IPS-NIHi7 (cell line): ENCODE measurements around the gene CEP70.
A peak's percentile ranks its signal among the peaks of the same experiment; 100 is the strongest.
"Not testable (repeated sequence)": the region's sequence is repeated elsewhere in the genome, so short reads cannot be mapped to it uniquely, and the experiment has no call there.

ENCODE experiments used
- DNase-seq: peaks from one replicate; pipeline ENCODE4 v3.0.0; 2012; ENCODE audit warnings: mixed read lengths; ENCODE audit errors: extremely low spot score

The CEP70 gene

GRCh38 chr3:138594150-138594934, at the start of gene CEP70:
CEP70 (minus strand) TSS chr3:138594260; CDS start chr3:138572927, 21,333 bp downstream.
- DNase-seq, result peak; percentile 96

DNA sequence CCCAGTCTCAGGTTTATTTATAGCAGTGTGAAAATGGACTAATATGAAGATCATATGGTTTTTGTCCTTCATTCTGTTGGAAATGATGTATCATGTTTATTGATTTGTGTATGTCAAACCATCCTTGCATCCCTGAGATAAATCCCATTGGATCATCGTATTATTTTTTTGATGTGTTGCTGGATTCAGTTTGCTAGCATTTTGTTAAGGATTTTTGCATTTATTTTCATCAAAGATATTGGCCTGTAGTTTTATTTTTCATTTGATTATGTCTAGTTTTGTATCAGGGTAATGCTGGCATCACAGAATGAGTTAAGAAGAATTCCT, 48.8 kb upstream of the CEP70 start:
- DNase-seq, result no peak

- DNase-seq, result no peak
These were observed 48.3 kb upstream of the CEP70 start for GRCh38 chr3:138642226-138642926.

DNA sequence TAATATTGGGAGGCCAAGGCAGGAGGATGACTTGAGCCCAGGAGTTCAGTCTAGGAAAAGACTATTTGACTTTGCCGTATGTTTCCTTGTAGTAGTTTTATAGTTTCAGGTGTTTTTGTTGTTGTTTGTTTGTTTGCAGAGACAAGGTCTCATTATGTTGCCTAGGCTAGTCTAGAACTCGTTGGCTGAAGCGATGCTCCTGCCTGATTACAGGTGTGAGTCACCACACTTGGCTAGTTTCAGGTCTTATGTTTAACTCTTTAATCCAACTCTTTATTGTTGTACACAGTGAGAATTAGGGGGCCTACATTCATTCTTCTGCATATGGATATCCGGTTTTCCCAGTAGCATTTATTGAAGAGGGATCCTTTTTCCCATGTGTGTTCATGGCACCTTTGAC, 46.5 kb upstream of the CEP70 start:
- no peak for DNase-seq

GRCh38 chr3:138638641-138639040, 44.6 kb upstream of the CEP70 start:
- DNase-seq, result no peak

DNA sequence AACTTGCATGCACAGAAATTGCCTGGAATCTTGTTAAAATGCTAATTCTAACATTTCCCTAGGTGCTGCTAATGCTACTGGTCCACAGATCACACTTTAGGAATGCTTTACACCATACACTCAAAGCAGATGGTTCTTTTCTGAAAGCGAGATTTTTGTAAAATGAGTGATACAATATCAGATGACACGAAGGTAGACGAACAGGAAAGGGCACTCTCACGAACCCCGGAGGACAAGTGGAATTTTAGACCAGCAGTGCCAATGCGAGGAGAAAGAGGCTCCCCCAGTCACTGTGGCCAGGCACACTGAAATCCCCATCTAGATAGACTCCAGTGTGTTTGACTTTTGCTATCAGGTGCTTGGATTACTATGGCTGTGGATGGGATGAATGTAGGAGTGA, 35.5 kb upstream of the CEP70 start:
- no peak for DNase-seq

DNA sequence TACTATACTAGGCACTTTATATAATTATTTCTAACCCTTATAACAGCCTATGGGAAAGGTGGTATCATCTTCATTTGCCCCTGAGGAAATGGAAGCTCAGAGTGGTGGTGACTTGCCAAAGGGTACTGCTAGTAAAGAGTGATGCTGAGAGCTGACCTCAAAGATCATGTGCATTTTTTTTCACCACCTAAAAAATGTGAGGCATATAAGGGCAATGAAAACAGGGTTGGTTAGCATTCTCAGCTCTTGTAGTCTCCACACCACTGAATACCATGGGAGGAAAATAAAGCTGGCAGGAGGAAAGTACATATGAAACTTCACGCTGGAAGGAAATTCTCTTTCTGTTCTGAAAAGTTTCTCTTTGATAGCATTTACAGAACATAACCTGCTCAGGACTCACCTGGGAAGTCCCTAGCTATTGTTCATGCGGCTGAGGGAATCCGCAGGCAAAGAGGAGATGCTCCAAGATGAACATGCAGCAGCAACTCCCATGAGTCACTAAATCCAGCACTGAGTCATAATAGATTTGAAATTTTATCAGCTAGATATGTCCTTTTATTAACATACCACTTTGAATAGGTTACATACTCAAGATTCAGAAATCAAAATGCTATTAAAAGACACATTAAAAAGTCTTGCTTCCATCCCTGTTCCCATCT, 31.8 kb upstream of the CEP70 start:
- no peak for DNase-seq

DNA sequence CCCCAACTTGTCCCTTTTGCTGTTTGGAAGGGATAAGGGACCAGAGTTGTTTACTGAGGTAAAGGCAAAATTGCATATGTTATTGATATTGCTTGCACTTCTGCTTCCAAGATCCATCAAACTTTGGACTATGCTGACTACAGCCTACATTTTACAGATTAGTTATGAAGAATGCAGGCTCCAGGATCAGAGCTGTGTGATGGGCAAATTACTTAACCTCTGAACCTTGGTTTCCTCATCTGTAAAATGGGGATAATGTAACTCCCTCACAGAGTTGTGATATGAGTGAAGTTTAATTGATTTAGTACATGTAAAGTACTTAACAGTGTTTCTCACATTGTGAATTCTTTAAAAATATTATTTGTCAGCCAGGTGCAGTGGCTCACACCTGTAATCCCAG, 30.5 kb upstream of the CEP70 start:
- no peak for DNase-seq

- DNase-seq, result no peak
These were observed 26.4 kb upstream of the CEP70 start for GRCh38 chr3:138620431-138620830.

GRCh38 chr3:138615462-138615861, 21.4 kb upstream of the CEP70 start:
- no peak for DNase-seq

DNA sequence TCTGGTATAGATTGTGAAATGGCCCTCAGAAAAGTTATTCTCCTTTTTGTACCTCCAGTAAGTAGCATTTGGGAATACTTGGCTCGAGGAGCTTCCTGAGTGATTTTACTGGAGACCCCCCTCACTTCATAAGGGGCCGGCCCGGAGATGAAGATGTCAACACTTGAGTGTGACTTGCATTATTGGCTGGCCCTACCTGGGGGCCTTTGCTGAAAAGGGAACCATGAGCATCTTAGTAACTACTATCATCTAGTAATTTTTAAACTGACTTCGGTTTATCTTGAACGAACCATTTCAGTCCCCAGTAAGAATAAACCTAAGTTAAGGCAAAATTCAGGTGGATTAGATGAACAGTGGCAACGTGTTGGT, 15.8 kb upstream of the CEP70 start:
- DNase-seq, result no peak

- DNase-seq, result peak; percentile 68
These were observed 14.5 kb upstream of the CEP70 start, which contains the start of gene FAIM for GRCh38 chr3:138608322-138609135. FAIM (plus strand) TSS chr3:138608771; CDS start chr3:138619727, 10,956 bp downstream.

- DNase-seq, result not testable (repeated sequence)
These were observed 10.1 kb upstream of the CEP70 start for GRCh38 chr3:138604106-138604595.

DNA sequence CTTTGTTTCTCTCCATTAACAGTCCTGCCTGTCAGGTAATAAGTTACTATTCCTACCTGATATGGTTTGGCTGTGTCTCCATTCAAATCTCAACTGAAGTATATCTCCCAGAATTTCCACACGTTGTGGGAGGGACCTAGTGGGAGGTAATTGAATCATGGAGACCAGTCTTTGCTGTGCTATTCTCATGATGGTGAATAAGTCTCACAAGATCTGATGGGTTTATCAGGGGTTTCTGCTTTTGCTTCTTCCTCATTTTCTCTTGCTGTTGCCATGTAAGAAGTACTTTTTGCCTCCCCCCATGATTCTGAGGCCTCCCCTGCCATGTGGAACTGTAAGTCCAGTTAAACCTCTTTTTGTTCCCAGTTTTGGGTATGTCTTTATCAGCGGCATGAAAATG, 7.6 kb upstream of the CEP70 start:
- DNase-seq, result not testable (repeated sequence)

- DNase-seq, result no peak
These were observed 6.2 kb upstream of the CEP70 start for GRCh38 chr3:138600100-138600745.

DNA sequence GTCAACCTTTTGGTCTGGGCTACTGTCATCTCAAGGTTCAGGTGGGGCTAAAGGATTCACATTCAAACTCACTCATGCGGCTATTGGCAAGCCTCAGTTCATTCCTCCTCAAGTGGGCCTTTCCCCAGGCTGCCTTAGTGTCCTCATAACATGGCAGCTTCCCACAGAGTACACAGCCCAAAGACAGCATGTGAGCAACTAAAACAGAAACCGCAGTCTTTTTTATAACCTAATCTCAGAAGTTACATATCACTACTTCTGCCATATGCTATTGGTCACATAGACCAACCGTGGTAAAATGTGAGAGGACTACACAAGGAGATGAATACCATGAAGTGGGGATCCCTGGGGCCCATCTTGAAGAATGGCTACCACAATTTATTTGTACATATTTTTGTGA, 4.5 kb upstream of the CEP70 start:
- no peak for DNase-seq

DNA sequence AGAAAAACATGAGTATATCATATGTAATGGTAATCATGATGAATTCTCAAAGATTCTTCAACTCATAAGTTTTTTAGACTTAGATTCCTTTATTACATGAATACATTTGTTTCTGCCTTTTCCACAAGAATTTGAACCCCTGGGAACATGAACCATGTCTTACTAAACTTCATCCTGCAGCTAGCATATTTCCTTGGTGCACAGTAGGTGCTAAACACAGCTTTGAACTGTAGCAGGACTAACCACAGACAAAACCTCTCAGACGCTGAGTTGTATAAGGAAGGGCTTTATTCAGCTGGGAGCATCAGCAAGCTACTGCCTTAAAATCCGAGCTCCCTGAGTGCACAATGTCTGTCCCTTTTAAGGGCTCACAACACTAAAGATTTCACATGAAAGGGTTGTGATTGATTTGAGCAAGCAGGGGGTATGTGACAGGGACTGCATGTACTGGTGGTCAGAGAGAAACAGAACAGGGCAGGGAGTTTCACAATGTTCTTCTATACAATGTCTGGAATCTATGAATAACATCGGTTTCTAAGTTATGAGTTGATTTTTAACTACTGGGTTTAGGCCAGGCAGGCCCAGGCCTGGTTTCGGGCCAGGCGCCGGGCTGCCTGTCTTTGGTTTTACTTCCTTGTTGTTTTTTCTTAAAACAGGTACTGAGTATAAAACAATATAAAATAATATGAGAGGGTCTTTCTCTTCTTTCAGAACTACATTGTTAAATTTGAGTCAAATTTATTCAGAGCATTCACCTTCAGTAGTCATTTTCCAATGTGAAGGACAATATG, 3.3 kb upstream of the CEP70 start:
- not testable (repeated sequence) for DNase-seq

GRCh38 chr3:138594935-138595610, 1.0 kb upstream of the CEP70 start:
- no peak for DNase-seq

- DNase-seq, result peak; percentile 29
These were observed 441 bp downstream of the CEP70 start for GRCh38 chr3:138593488-138594149.
